Stimulated activated naive CD4-positive, alpha-beta T cell (primary cell): Measurements from ENCODE around the gene ARHGEF28.

Experiments
- DNase-seq, 6 experiments: peaks; one replicate each; lab custom pipeline; 2025; lab: John Stamatoyannopoulos, UW

The ARHGEF28 gene

DNA sequence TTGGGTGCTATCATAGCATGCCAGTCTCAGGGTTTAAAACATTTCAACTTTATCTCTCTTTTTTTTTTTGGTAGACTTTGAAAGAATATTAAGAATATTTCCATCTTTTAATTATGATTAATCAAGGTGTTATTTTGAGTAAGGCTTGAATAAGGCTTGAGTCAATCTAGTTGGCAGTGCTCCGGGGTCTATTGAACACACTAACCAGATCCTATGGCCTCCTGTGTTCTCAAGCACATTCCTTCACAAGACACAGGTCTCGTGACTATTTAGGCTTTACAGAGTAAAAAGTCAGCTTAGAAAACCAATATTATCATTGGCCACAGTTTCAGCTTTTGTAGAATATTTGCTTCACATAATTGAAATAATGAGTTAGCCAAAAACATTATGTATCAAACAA is 151.2 kb downstream of the ARHGEF28 start:
- DNase-seq, result no peak

DNA sequence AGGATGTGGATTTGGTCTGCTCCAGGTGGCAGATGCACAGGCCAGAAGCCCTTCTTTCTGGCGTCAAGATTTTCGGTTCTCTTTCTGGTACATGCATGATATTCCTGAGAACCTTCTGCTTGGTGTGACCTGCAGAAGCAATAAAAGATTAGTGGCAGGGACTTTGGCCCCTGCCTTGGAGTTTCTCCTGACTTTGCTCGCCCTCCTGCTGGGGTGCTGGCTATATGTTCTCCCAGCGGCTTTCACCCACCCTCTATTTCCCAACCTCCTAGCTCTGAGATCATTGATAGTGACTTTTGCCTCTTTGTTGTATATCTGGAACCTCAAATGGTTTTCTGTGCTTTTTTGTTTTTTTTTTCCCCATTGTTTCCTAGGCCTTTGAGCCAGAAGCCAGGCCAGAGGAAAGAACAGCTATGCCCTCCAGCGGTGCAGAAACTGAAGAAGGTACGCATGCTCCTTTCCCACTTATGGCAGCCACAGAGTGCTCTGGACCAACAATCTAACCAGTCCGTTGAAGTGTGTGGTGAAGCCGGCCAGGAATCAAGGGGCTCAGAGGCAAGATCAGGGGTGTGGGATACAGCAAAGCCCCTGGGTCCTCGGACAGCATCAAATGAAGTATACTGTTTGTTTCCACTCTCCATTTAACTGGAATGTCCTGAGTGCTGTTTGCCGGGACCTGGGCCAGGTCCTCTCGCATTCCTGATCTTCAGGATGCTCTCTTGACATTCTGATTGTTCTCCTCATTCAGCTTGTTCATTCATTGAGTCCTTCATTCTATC is 154.5 kb downstream of the ARHGEF28 start:
- DNase-seq, result no peak

DNA sequence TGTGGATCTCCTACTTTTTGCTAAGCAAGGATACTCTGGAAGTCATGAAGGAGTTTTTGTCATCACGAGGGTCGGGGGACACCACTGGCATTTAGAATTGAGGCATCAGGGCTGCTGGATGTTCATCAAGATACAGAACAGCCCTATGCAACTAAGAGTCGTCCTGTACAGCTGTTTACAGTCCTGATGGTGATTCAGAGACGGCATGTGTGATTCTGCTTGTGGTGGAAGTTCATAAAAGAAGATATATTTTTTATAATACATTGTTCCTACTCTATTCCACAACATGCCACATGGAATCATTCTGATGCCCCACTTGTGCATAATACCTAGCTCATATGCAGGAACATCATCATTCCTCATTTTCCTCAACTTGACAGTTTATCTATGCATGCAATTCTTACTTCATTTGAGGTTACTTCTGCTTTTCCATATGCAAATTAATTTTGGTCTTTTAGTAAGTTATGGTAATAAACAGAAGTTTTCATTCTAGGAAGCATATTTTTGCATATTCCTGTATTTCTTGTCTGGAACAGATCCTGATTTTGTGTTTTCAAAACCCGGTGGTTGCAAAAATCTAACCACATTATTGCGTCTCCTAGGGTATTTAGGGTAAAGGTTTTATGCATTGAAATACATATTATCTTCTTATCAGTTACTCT is 155.2 kb downstream of the ARHGEF28 start:
- no peak for DNase-seq

DNA sequence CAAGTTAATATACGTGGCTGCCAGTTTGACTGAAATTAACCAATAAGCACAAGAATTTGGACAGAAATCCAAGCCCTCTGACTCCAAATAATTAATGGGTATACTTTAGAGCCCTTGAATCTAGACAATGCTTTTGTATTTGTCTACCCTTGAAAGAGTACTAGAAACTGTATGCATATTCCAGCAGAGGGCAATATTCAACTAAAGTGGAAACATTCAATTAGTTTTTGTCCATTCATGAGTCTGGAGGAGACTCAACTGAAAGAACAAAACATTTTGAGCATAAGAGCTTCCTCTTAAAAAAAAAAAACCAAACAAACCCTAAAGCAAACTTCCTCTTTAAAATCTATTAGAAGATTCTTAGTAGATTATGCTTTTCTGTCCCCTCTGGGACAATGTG is 157.8 kb downstream of the ARHGEF28 start:
- DNase-seq, result no peak

DNA sequence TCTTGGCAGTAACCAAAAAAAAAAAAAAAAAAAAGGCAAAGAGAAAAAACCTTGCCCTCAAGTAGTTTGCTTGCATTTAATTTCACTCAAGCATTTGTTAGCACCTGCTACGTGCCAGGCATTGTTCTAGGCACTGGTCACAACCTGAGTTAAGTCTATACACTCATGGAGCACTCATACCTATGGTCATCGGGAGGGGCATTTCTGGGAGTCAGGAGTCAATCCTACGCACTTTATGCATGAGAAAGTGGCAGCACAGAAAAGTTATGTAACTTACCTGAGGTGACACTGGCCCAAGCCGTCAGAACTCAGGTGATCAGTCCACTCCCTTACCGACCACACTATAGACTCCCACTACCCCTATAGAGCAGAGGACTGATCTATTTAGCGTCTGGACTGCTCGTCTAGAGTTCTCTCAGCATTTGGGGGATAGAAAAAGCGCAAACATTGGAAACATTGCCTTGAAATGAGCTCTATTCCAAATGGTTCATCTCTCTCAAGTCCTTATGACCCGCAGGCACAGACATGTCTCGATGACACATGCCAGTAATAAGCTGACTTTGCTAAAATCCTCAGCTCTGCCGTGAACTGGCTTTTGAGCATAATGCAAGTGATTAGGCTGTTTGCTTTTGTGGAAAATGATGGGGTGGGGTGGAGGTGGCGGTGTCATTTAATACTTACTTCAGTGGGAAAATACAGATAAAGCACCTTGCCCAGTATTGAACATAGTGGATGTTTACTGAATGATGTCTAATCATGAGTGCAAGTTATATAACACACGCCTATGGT is 160.2 kb downstream of the ARHGEF28 start:
- no peak for DNase-seq

DNA sequence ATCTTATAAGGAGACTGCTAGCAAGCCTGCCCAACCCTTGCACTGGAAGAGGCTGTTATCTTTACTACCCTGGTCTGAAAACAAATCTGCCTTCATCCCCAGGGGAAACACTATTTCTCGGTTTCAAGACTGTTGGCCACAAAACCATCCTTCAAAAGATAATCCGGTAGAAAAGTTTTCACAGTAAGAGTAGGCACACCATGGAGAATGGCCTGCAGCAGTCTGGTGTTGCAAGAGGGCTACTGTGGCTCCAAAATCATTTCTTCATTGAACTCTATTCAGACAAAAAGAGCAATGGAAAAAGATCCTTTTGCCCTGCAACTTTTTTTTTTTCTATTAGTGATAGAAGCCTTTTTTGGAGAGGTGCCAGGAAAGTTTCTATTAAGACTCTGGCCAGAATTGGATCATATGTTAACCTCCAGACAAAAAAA is 163.9 kb downstream of the ARHGEF28 start:
- no peak for DNase-seq

DNA sequence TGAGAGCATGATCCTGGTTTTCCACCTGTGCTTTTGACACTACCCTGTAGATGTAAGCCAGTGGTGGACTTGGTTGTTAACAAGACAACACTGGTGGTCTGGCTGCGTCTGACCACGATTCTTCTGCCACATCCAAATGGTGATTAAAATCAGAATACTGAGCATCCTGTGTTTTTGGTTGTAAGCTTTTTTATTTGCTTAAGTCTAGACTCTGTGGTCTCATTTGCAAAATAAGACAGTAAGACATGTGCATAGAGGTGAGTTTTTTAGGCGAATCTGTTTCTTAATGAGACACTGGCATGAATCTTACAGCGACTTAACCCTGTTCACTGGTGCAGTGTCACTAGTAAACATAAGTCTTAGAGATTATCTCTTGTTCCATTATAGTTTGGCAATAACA is 165.4 kb downstream of the ARHGEF28 start:
- DNase-seq, result no peak

DNA sequence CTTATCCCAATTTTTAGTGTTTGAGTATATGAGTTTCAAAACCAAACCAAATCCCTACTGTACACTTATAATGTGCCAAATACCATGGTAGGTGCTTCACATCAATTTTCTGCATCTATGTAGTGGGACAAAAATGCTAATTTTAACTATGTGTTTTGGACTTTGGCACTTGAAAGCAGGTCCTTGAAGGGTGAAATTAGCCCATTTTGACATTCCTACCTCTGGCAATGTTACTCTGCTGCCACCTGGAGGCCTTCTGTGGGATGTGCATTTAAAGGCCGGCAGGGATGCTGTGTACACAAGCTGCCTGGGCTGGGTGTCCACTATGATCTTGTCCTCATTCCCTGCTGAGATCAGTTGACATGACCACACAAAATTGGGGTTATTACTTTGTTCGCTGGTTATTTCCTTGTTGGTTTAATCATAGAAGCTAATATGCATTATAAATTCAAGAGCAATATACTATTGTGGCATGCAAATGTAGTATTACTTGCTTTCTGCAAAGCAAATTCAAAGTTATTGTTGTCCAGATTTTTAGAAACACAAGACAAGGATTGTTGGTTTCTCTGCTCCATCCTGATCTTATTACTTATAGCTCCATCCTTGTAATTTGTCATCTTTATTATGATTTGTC is 166.8 kb downstream of the ARHGEF28 start:
- DNase-seq, result peak; percentile 3 to 55 (median 25)

DNA sequence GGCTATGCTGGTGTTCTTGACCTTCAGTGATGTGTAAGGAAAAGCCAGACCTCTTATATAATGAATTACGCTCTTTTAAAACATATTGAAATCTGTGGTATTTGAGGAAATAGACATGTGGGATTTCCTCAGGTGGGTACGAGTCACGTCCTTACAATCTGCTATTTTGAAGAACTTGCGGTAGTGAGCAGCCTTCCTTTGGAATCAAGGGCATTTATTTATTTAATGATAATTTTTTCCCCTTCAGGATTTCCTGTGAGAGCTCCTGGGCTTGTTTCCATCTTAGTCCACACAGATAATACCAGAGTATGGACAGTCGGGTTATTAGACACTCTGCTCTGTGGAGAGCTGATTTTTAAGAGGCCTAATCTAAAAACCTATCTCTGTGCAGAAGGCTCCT is 167.9 kb downstream of the ARHGEF28 start:
- no peak for DNase-seq

DNA sequence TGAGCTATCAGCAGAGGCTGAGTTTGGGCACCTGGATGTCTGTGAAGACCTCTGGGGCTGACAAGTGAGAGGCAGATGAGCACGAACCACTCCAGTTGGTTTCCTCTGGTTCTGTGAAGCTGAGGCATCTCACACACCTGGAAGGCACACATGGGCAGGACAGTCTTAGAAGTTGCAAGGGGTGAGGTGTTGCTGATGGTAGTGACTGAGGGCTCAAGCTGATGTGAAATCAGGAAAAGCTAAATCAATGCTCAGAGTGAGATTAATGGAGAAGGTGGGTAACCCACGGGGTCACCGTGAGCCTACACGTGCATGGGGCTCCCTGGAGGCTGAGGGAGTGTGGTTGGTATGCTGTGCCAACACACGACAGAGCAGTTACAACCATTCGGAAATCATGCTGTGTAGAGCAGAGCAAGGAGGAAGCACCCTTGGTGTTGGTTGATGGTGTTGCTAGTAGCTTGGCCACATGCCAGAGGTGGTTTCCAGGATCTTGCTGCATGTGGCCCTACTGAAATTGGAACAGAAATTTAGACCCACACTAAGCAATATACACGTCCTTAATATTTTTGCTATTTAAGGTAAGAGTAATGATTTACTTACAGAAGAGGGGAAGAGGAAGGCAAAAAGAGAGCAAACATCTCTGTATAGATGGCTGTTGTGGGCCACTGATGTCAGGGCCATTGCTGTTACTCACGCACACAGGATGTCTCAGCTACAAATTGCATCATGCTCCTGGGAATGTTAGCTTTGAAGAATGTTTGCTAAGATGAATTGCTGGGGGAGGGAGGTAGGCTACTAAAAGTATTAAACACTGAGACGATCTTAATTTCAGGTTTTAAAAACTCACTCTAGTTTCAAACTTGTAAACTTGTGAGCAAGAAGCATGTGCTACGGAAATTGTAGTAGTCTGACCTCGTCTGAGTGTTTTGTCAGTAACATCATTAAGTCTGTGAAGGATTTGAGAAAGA is 170.5 kb downstream of the ARHGEF28 start:
- DNase-seq, result no peak

DNA sequence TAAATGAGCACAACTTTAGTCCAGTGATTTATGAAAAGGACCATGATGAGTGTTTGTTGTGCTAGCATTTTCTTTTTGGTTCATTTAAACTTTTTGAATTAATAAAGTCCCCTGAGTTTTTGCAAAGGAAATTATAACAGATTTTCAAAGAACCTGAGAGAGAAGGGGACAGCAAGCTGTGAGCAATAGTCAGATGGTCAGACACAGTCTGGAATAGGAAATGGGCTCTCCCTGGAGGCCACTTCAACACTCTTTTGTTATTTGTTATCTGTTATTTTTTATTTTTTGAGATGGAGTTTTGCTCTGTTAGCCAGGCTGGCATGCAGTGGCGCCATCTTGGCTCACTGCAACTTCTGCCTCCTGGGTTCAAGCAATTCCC is 171.1 kb downstream of the ARHGEF28 start:
- DNase-seq, result no peak

DNA sequence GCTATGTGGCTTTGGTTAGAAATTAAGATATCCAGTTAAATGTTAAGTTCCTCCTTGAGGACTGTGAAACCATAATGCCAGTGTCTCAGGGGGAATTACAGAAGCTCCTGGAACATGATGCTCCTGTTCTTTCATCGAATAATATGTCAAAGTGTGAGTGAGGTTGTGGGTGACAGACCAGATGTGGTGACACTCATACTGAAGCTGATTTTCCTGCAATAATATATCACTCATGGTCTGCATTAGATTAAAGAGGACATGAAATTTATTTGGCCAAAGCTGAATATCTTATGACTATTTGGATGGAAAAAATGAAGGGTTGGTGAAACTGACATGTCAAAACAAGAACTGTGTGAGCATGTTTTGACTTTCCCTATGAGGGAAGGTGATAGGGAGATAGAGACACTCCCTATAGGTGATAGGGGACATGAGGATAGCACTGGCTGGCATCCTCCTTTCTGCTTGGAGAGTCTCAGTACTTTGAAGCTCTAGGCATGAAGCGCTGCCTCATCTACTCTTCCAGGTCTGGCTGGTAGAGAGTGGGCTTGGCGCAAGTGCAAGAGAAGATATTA is 173.5 kb downstream of the ARHGEF28 start:
- DNase-seq, result no peak

DNA sequence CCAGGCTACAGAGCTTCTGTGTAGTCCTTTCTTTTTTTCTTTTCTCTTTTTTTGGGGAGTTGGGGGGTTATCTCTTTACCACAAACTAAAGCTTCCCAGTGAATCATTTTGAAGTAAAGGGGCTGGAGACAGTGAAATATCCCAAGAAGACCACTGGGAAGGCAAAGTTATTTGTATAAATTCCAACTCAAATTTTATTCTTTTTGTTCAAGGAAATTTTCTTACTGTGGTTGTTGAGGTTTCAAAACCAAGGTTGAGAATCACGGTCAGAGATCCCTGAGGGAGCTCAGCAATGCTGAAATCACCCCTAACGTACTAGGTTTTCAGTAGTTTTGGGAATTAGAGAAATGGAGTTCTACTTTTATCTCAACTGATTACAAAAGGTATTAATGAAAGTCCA is 175.7 kb downstream of the ARHGEF28 start:
- DNase-seq, result no peak

DNA sequence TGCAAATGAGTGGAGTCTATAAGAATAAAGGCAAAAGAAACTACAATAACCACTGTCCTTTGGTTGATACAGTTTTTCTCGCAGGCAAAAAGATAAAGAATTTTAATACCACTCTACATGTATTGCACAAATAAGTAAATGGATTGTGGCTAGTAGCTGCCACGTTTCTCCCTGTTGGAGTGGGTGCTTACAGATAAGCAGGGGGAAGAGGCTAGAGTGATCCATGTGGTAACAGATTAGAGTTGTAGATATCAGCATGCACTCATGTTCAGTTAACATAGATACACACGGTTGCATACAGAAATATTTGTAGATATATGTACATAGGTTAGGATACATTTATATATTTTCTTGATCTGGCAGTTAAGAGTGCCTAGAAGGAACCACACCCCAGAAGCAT is 179.5 kb downstream of the ARHGEF28 start:
- DNase-seq, result no peak

DNA sequence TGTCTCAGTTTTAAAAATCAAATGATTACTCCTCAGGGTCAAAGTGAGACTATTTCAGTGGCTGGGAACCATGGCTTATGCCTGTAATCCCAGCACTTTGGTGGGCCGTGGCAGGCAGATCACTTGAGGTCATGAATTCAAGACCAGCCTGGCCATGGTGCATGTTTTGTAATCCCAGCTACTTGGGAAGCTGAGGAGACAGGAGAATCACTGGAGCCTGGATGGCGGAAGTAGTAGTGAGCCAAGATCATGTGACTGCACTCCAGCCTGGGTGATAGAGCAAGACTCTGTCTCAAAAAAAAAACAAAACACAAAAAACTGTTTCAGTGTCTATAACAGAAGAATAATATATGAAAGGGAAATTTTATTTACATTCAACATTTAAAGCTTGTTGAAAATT is 182.9 kb downstream of the ARHGEF28 start:
- DNase-seq, result no peak

DNA sequence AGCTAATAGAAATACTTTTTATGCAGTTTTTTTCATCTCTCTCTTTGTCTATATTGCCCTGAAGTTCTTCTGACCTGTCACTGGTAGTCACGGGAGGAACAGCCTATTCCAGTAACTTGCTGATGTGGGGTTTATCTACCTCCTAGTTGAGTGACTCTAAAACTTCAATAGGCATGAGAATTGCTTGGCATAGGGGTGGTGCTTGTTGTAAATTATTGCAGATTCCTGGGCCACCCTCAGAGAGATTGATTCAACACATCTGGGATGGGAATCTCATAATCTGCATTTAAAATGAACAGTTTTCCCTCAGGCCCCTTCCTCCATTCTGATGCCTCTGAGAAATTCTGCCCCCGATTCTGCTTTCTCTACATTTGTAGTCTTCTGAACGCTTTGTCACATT is 184.4 kb downstream of the ARHGEF28 start:
- DNase-seq, result no peak

DNA sequence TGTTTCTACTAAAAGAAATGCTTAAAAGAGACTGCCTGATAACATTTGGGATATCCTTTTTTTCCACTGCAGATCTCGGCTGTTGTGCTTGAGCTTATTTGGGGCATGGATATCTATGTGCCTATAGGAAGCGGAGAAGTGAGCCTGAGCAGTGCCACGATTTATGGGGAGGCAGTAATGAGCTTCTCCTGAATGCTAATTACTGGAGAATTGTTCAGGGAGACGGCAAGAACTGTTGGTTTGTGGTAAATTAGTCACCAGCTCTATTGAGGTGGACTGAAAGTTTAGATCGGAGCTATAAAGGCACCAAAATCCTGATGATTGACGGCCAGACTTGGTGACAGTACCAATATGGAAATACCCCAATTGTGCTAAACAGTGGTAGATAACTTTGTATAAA is 186.5 kb downstream of the ARHGEF28 start:
- no peak for DNase-seq

DNA sequence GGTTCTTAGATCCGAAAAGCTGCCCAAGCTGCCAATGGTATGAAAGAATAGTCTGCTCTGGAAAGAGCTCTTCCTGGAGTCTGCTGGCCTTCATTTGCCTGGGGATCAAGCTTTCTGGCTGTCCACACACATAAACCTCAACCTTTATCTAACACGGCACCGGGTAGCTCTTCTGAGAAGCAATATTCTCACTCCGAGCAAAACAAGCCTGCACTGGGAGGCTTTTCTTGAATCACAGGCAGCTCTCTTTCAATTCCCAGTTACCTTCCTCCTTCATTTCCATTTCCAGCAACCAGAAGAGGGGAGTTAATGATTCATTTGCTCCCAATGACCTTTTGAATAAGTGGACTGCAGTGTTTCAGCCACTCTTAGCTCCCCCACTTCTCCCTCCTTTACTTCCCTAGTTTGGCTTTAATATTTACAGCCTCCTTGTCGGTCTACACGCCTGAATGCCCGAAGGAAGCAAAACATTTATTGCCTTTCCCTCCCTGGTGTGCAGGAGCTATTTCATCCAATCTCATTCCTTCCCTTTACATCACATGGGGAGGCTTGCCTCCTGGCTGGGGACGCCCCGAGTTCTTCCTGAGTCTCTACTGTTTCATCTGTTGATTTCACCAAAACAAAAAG is 187.1 kb downstream of the ARHGEF28 start:
- DNase-seq, result no peak

DNA sequence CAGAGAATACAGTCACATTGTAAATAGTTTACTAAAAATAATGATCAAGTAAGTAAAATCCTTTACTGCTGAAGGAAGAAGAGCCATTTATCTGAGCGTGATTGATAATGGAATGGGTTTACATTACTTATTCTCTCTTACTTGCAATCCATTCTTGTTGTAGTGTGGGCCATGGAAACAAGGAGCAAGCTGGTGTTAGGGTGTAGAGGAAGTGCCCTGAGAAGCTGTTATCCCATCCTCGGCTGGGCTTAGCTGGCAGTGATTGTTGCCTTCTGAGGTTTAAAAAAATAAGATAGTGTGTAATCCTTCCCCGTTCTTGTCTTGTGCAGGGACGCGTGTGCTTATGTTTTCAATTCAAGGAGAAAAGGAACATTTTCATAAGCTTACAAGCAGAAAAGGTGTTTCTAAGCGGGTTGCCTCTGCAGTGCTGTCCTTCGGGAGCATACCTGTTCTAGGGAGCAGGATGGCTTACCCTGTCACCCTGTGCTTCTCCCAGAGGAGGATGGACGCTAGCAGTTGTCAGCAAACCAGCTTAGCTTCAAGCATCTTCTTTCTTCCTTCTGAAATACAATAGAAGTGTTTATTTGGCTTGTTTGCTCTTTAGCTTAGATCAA is 188.3 kb downstream of the ARHGEF28 start:
- DNase-seq, result no peak

DNA sequence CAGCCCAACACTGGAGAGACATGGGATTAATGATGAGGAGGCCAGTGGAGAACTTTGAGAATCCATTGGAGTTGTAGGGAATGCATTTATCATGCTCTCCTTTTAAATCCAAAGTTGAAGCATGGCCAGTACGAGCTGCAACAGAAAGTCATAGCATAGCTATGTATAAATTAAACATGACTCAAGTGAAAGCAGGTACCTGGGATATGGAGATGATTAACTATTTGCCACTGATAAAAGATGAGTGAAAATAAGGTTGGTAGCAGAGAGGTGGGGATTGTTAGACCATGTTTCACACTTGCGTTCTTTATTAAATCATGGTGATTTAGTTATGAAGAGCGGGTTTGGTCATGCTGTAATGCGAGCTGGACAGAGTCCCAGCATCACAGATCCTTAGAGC is 189.6 kb downstream of the ARHGEF28 start:
- no peak for DNase-seq
